Measurements from ENCODE around the gene BZW2. TPM values are rescaled to one million over a fixed set of nuclear protein-coding genes. Genes with fewer than 3 reads are reported as not detected.

BZW2 gene
- polyA plus RNA-seq, 1 donor (not counting 4 experiments of a cell fraction or from before 2014, with no cell fraction given), result 65.7 TPM

GRCh38 chr7:16728811-16729210, 82.8 kb downstream of the BZW2 start:
- H3K4me1 ChIP-seq (ENCODE audit: control insufficient read depth, extremely low read depth, insufficient read depth, low read length), result no peaks in the 10 kb centered on the region
- FAIRE-seq, result no peak

DNA sequence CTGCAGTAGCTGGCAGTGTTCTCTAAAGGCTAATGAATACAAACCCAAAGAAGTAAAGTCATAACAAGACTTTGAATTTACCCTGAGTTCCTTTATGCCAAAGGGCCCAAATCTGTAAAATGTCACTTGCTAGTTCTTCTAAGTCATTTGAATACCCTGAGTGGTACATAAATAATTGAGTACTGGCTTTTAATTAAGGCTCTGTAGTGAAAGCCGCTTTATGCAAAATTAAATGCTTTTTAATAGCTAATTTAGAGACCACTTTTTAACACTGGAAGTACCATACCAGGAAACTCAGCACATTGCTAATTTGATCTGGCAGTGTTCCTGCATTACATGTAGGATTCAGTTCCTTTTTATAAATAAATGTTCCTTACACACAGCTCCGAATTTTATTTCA, 83.6 kb downstream of the BZW2 start:
- Histone ChIP-seq H3K9ac (ENCODE audit: control insufficient read depth, extremely low read depth, insufficient read depth, low read length) (no peak overlapping the region), H3K27ac (ENCODE audit: control insufficient read depth, insufficient read depth, low read length) (no peak overlapping the region), H3K4me3 (ENCODE audit: control insufficient read depth in 2 of 3, extremely low read depth in 1 of 3, insufficient read depth in 2 of 3, low read depth in 1 of 3, low read length in 3 of 3) (no peak overlapping the region), H3K4me1 (ENCODE audit: control insufficient read depth, extremely low read depth, insufficient read depth, low read length) (no peaks in the 10 kb centered on the region), H3K36me3 (ENCODE audit: control insufficient read depth in 2 of 2, extremely low read depth in 1 of 2, insufficient read depth in 2 of 2, low read length in 2 of 2) (no peaks in the 10 kb centered on the region), H3K9me1 (ENCODE audit: control insufficient read depth, extremely low read depth, insufficient read depth, low read length) (no peaks in the 10 kb centered on the region), H4K20me1 (ENCODE audit: control insufficient read depth, extremely low read depth, insufficient read depth, low read length) (no peaks in the 10 kb centered on the region), H3K4me2 (ENCODE audit: control insufficient read depth, extremely low read depth, insufficient read depth, low read depth, low read length) (no peak overlapping the region), H2AFZ (ENCODE audit: control insufficient read depth, low read length) (no peak overlapping the region), H3K27me3 (ENCODE audit: control insufficient read depth, extremely low read depth, insufficient read depth, low read length) (no peaks in the 10 kb centered on the region), H3K79me2 (ENCODE audit: control insufficient read depth, insufficient read depth, low read length) (no peaks in the 10 kb centered on the region), H3K9me3 (ENCODE audit: control insufficient read depth, low read depth, low read length) (no peaks in the 10 kb centered on the region)
- dilution Hi-C loops (cut with MboI; ENCODE audit: extremely low pct_ligation_motif_present, low sequenced_read_pairs), result no loop called here
- no peak for TF ChIP-seq CTCF (optimal IDR thresholded peaks at IDR 0.05 in 1 of 3, IDR thresholded peaks at IDR 0.05 in 1 of 3, conservative IDR thresholded peaks at IDR 0.05 in 1 of 3; ENCODE audit: extremely low read depth in 1 of 3, insufficient read depth in 2 of 3, low read length in 3 of 3)
- DNase-seq (ENCODE audit: low read depth, low spot score) (no peak), FAIRE-seq (no peak)

More at GRCh38 chr7:16728811-16729210, 82.8 kb downstream of the BZW2 start:
- Histone ChIP-seq H3K4me2 (ENCODE audit: control insufficient read depth, extremely low read depth, insufficient read depth, low read depth, low read length) (no peak overlapping the region), H3K27ac (ENCODE audit: control insufficient read depth, insufficient read depth, low read length) (no peak overlapping the region), H4K20me1 (ENCODE audit: control insufficient read depth, extremely low read depth, insufficient read depth, low read length) (no peaks in the 10 kb centered on the region), H3K9me3 (ENCODE audit: control insufficient read depth, low read depth, low read length) (no peaks in the 10 kb centered on the region), H3K79me2 (ENCODE audit: control insufficient read depth, insufficient read depth, low read length) (no peaks in the 10 kb centered on the region), H3K9ac (ENCODE audit: control insufficient read depth, extremely low read depth, insufficient read depth, low read length) (no peak overlapping the region), H3K36me3 (ENCODE audit: control insufficient read depth in 2 of 2, extremely low read depth in 1 of 2, insufficient read depth in 2 of 2, low read length in 2 of 2) (no peaks in the 10 kb centered on the region), H3K4me3 (ENCODE audit: control insufficient read depth in 2 of 3, extremely low read depth in 1 of 3, insufficient read depth in 2 of 3, low read depth in 1 of 3, low read length in 3 of 3) (no peak overlapping the region), H2AFZ (ENCODE audit: control insufficient read depth, low read length) (no peak overlapping the region), H3K27me3 (ENCODE audit: control insufficient read depth, extremely low read depth, insufficient read depth, low read length) (no peaks in the 10 kb centered on the region), H3K9me1 (ENCODE audit: control insufficient read depth, extremely low read depth, insufficient read depth, low read length) (no peaks in the 10 kb centered on the region)
- no peak for TF ChIP-seq CTCF (optimal IDR thresholded peaks at IDR 0.05 in 1 of 3, IDR thresholded peaks at IDR 0.05 in 1 of 3, conservative IDR thresholded peaks at IDR 0.05 in 1 of 3; ENCODE audit: extremely low read depth in 1 of 3, insufficient read depth in 2 of 3, low read length in 3 of 3)
- TF ChIP-seq EZH2 (IDR thresholded peaks at IDR 0.05; ENCODE audit: low read length), result no peak
- dilution Hi-C loops (cut with MboI; ENCODE audit: extremely low pct_ligation_motif_present, low sequenced_read_pairs), result no loop called here
- DNase-seq (ENCODE audit: low read depth, low spot score), result no peak
